Measurements from ENCODE around the gene ANG. TPM values are rescaled to one million over a fixed set of nuclear protein-coding genes. Genes with fewer than 3 reads are reported as not detected.

The ANG gene
- total RNA-seq, 1 experiment from 2014 or later = 5.8 TPM

GRCh38 chr14:20743556-20743955, 55.0 kb downstream of the ANG start:
- H3K9ac ChIP-seq (ENCODE audit: low read length) = no peak overlapping the region
- RAD21 ChIA-PET (ENCODE audit: low non-redundant PET in 1 of 2, low total read pairs in 2 of 2, uncharacterized antibody in 2 of 2, unreplicated experiment in 2 of 2) = no interaction called here
- H3K36me3 ChIP-seq (ENCODE audit: control insufficient read depth in 1 of 2, insufficient read depth in 2 of 2, low read length in 2 of 2) = no peaks in the 10 kb centered on the region
- no peak overlapping the region for H2AFZ ChIP-seq (ENCODE audit: low read depth, low read length, poor library complexity, severe bottlenecking)
- DNase-seq (ENCODE audit: low read depth, low spot score) (no peak), ATAC-seq (no peak)
- H3K27ac ChIP-seq (ENCODE audit: low read depth, low read length) = no peak overlapping the region
- POLR2A ChIA-PET = no interaction called here
- no peaks in the 10 kb centered on the region for H3K79me2 ChIP-seq (ENCODE audit: insufficient read depth, low read length)
- H3K4me2 ChIP-seq (ENCODE audit: low read length) = no peak overlapping the region
- CTCF ChIA-PET = no interaction called here
- no peaks in the 10 kb centered on the region for H3K4me1 ChIP-seq (ENCODE audit: control insufficient read depth in 1 of 2, insufficient read depth in 2 of 2, low read length in 2 of 2)
- TF ChIP-seq SP1 (IDR thresholded peaks at IDR 0.05; ENCODE audit: low read depth) = no peak
- no peak for TF ChIP-seq EZH2phosphoT487 (IDR thresholded peaks at IDR 0.05; ENCODE audit: borderline replicate concordance)
- TF ChIP-seq CTCF (IDR thresholded peaks at IDR 0.05 in 2 of 3, conservative IDR thresholded peaks at IDR 0.05 in 1 of 3; ENCODE audit: borderline replicate concordance in 1 of 3, insufficient read depth in 1 of 3, low read depth in 2 of 3, low read length in 2 of 3) = no peak
- TF ChIP-seq CEBPB (IDR thresholded peaks at IDR 0.05; ENCODE audit: low read depth) = no peak
- no peak for TF ChIP-seq REST (IDR thresholded peaks at IDR 0.05; ENCODE audit: low read depth)
- no peak for TF ChIP-seq SRF (IDR thresholded peaks at IDR 0.05; ENCODE audit: low read depth)
- no peak for TF ChIP-seq CBX3 (IDR thresholded peaks at IDR 0.05; ENCODE audit: low read depth)
- TF ChIP-seq EGR1 (IDR thresholded peaks at IDR 0.05; ENCODE audit: low read depth) = no peak
- no peak for TF ChIP-seq ZNF274 (IDR thresholded peaks at IDR 0.05; ENCODE audit: low read depth, low read length)
- no peak for TF ChIP-seq POLR2AphosphoS5 (IDR thresholded peaks at IDR 0.05; ENCODE audit: low read depth, low read length)
- no peak for TF ChIP-seq TCF7L2 (IDR thresholded peaks at IDR 0.05; ENCODE audit: borderline replicate concordance, extremely low read depth, insufficient read depth, insufficient read length)
- no peak for TF ChIP-seq JUND (IDR thresholded peaks at IDR 0.05)
- TF ChIP-seq SIN3A (IDR thresholded peaks at IDR 0.05; ENCODE audit: low read depth) = no peak
- no peak for TF ChIP-seq ELF1 (IDR thresholded peaks at IDR 0.05; ENCODE audit: borderline replicate concordance, low read depth)
- no peak for TF ChIP-seq EZH2 (IDR thresholded peaks at IDR 0.05)
- TF ChIP-seq MAX (IDR thresholded peaks at IDR 0.05) = no peak
- H3K9me2 ChIP-seq (ENCODE audit: insufficient read depth) = no peaks in the 10 kb centered on the region
- no peaks in the 10 kb centered on the region for H3K9me3 ChIP-seq (ENCODE audit: control insufficient read depth in 1 of 2, insufficient read depth in 1 of 2, low read depth in 1 of 2, low read length in 2 of 2)
- H3K27me3 ChIP-seq (ENCODE audit: insufficient read depth, low read length) = no peaks in the 10 kb centered on the region
- intact Hi-C loops (cut with micrococcal nuclease) = no loop called here
- no peaks in the 10 kb centered on the region for H4K20me1 ChIP-seq (ENCODE audit: insufficient read depth)
- no peak overlapping the region for H3K4me3 ChIP-seq (replicated peaks in 1 of 2; ENCODE audit: low read depth in 1 of 2, low read length in 2 of 2)
- no TSS peak for BruUV-seq (replicated peaks)
